Lower leg skin (tissue), 3 donors: Measurements from ENCODE around the gene C9orf72.

ENCODE experiments used
- CTCF ChIP-seq, 3 donors: fragments of 450-650 bp; IDR thresholded peaks; one replicate each; pipeline ENCODE4 v1.5.1; 2016; ENCODE audit warnings: antibody characterized with exemption in 3 of 3, mild to moderate bottlenecking in 3 of 3, moderate library complexity in 2 of 3
- POLR2A ChIP-seq, 2 donors: fragments of 450-650 bp; IDR thresholded peaks; one replicate each; pipeline ENCODE4 v1.6.1; 2016 to 2017; ENCODE audit warnings: antibody characterized with exemption in 2 of 2, mild to moderate bottlenecking in 1 of 2, moderate library complexity in 1 of 2

- TF ChIP-seq CTCF (IDR thresholded peaks at IDR 0.05) (no peak), POLR2A (IDR thresholded peaks at IDR 0.05) (no peak)
Observed at GRCh38 chr9:27542508-27542907, 30.8 kb downstream of the C9orf72 start.
